Forelimb muscle (tissue), 1 donor: ENCODE results near the gene SOX10. TPM values are rescaled to one million over a fixed set of nuclear protein-coding genes. Genes with fewer than 3 reads are reported as not detected.

Experiments used
- DNase-seq: peaks from one replicate; pipeline ENCODE4 v3.0.0-alpha.2; 2013; ENCODE audit warnings: low read depth
- polyA plus RNA-seq: library from polyadenylated mRNA; unstranded; fragments of 120-200 nt; gene quantifications from one replicate; pipeline ENCODE4 v1.2.1, GENCODE V29; 2013; ENCODE audit not compliant: insufficient read length

The SOX10 gene
- polyA plus RNA-seq = 4.9 TPM

DNA sequence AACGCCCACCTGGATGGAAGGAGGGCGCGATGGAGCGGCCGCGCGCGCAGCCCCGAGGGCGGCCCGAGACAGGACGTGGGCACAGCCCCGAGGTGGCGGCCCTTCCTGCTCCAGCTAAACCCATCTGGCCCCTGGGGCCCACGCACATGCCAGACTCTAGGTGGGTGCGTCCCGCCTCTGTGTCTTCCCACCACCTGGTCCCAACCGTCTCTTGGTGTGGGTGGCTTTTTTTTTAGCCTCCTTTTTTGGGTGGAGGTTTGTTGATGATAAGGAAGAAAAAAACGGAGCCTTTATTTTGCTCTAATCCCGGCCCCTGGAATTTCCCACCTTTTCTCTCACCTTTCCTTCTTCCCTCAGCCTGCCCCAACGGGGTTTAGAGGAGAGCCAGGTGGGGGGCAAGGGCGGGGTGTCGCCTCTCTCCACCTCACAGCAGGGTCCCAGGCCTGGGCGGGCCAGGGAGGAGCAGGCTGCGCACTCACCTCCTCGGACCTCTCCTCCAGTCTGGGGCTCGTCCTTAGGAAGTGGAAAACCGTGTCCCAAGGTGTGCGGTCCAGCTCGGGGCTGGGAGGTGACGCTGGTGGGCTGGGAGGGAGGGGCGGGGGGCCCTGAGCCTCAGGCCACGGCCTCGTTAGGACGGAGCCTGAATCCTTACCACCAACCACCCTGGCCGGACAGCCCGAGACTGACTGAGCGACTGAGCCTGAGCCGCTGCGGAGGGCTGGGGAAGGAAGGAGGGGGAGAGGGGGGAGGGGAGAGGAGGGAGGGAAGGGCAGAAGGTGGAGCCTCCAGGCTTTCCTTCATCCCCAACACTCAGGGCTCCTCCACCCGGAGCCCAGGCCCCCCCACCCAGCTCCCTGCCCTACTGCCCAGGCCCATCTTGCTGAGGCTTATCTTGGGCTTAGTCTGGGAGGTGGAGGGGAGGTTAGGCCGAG lies at the start of gene SOX10:
TSS of gene SOX10 (minus strand) at position 696 of the 932 bp plus-strand sequence. CDS start 771 bp downstream, outside the sequence.
- no peak for DNase-seq

- no peak for DNase-seq
Measured at GRCh38 chr22:38033522-38034277, 49.3 kb upstream of the SOX10 start.

- no peak for DNase-seq
Measured at GRCh38 chr22:38032681-38033521, 48.5 kb upstream of the SOX10 start.

GRCh38 chr22:38031491-38031890 lies 47.1 kb upstream of the SOX10 start:
- DNase-seq = no peak

GRCh38 chr22:38030311-38031133 lies 46.2 kb upstream of the SOX10 start:
- no peak for DNase-seq

GRCh38 chr22:38029901-38030300 lies 45.5 kb upstream of the SOX10 start:
- no peak for DNase-seq

DNA sequence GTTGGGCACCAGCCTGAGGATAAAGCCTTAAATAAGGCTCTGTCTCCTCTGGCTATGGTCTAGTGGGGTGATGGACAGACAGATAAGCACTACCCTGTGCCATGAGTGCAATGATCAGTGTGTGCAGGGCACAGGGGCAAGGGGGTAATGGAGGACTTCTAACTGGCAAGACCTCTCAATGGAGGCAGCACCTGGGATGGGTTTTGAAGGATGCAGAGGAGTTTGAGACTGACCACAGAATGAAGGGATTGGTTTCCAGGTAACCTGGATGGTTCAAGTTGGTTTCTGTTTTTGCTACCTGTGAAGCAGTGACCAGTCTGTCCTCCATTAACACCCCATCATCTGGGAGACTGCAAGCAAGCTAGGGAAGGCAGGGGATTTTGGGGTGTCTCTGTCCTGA lies 45.0 kb upstream of the SOX10 start:
- no peak for DNase-seq

DNA sequence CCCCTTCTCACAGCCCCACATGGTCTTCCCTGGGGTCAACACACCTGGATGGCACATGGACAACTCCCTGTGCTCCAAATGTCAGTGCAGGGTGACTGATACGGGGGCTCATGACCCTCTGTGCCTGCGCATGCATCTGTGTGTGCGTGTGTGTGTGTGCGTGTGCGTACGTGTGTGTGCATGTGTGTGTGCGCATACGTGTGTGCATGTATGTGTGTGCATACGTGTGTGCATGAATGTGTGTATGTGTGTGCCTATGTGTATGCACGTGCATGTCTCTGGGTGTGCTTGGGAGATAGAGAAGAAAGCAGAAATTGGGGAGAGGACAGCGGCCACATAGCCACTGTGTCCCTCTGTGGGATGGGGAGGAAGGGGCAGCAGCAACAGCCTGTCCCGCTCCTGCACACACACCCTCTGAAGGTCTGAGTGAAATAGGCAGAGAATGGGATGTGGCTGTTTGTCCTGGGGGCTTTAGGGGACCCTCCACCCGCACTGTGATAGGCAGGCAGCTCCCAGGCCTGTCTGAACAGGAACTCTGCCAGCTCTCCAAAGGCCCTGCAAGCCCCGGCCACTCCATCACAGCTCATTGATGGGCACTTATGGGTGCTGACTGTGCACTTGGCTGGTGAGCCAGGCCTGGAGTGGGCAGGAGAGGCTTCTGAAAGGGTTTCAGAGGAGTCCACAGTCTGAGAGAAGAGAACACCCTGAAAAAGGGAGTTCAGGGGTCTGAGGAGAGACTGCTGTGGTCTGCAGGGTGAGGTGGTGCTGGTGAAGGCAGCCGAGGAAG lies 44.2 kb upstream of the SOX10 start:
- DNase-seq = no peak

GRCh38 chr22:38027487-38027886 lies 43.1 kb upstream of the SOX10 start:
- no peak for DNase-seq

DNA sequence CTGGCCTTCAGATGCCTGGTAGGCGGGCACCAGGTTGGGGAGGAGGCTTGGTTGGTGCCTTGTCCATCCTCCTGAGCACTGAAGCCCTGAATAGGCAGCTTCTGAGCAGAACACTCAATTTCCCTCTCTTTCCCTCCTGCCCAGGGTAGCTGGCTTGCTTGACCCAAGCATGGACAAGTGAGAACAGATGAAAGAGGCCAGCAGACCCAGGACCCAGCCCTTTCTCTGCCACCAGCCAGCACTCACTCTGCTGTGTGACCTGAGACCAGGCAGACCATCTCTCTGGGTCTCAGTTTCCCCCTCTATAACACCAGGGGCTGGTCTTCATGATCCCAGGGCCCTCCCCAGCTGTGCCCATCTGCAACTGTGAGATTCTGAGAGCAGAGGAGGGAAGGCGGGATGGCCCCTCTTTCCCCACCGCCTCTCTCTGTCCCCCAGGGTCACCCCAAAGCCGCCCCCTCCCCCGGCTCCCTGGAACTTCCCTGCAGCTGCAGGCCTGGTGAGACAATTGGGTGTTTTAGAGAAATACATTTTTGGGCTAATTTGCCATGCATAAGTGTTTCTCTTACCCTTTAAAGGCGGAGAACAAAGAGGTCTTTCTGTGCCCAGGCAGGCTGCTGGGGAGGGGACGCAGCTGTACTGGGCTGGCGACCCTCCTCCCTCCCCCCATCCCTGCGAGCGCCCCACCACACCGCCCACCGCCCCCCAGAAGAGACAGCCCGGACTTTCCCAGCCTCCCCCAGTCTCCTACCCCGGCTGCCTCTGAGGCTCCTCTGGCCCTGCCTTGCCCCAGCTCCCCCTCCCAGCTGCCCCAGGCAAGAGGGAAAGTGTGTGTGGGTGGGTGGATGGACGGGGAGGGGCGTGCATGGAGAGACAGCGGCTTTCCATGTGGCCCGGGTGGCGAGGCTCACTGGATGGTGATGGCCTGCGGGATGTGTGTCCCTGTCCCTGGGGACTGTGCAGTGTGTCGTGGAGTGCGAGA lies 42.1 kb upstream of the SOX10 start:
- DNase-seq = no peak

GRCh38 chr22:38025514-38025913 lies 41.2 kb upstream of the SOX10 start:
- no peak for DNase-seq

DNA sequence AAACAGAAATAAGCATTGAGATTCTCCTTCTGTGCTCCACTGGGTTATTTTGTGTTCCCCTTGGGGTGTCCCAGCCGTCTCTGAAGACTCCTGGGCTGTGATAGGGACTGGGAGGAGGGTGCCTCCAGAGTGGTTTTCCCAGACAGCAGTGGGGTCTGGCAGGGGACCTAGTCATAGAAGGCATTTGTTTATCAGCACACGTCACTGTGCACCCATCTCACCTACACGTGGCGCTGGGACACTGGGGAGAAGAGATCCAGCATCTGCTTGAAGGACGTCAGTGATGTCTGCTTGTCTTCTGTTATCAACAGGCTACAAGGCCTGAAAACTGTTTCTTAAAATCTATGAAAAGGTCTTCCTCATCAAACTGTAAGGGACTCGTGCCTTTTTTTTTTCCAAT lies 38.7 kb upstream of the SOX10 start:
- no peak for DNase-seq

DNA sequence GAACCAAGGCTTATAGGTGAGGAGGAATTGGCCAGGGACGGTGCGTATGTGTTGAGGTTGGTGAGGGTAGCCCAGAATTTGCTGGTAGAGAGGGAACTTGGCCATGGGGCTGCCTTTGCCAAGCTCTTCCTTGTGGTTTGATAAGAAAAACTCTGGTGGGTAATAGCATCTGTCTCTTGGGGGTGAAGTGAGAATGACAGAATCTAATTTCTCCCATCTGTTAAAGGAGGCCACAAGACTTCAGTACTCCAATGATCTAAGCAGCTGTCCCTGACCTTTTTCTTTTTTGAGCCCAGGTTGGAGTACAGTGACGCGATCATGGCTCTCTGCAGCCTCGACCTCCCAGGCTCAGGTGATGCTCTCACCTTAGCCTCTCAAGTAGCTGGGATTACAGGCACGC lies 36.9 kb upstream of the SOX10 start:
- DNase-seq = no peak

DNA sequence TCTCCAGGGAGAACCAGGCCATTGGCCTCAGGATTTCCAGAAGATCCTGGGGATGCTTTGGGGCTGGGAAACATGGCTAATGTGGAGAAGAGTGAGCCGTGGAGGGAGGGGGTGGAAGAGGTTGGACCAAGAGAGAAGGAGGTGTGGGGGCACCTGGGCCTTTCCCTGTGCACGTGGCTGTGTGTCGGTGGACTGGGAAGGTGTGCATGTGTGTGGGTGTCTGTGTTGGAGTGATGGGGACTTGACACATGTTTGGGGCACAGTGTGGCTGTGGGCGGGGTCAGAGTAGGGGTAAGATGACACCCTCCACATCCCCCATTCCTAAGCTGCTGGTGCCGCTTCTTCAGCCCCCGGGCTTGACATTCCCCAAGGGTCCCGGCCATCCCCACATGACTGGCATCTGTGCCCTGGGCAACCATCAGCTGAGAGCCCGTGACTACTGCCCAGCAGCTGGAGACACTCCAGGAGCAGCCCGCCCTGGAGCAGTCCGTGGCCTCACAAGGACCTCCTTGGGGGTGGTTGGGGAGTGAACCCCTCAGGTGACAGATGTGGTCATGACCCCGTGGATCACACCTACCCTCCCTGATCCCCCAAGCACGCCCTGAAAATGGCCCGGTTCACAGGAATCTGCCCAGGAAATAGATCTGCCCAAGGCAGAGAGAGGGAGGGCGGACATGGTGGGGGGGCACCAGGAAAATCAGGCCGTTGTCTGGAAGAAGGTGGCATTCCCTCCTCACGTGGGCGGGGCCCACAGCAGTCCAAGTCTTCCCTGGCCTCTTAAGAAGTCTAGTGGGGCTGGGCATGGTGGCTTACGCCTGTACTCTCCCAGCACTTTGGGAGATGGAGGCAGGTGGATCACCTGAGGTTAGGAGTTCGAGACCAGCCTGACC lies 34.8 kb upstream of the SOX10 start:
- DNase-seq = no peak

- DNase-seq = no peak
Measured at GRCh38 chr22:38017939-38018885, 33.9 kb upstream of the SOX10 start.

DNA sequence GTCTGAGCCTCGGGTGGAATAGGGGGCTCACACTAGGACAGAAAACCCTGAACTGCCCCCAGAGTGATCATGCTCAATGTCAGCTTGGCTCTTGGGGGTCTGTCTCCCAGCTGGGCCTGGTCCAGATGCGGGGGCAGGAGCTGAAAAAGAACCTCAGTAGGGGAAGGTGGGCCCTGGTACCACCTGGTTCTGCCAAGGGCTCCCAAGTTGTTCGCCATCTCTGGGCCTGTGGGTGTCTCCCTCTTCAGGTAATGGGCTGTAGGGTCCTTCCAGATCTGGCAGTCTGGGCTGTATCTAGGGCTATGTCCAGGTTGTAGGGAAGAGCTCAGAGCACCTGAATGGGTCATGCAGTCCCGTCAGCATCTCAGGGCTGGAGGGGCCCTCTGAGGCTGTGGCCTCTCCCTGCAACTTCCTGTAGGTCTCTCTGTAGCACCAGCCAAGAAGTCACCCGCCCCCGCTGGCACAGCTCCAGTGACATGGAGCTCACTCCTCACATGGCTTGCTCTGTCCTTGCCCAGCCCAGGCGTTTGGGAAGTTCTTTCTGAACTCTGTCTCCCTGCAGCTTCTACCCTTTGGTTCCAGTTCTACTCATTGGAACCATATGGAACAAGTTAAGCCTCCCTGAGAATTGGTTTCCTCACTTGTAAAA lies 33.0 kb upstream of the SOX10 start:
- DNase-seq = no peak
